Measurements from ENCODE around the gene PLAAT3.
"Not testable (repeated sequence)": the region's sequence is repeated elsewhere in the genome, so short reads cannot be mapped to it uniquely, and the experiment has no call there.

The PLAAT3 gene

DNA sequence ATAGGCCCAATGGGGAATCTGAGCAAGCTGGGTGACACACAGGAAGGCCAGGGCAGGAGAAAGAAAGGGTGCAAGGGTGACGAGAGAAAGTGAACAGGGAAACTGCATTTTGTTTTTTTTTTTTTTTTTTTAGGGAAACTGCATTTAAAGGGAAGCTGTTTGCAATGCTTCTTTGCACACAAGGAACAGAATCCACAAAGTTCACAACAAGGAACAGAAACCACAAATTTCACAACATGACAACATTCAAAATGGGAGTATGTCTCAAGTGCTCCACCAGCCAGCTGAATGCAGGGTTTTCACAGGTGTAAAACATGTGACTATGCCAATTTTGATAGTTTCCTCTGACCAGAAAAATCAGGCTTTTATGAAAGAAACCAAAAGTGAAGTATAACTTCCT, 6.8 kb upstream of the PLAAT3 start:
- peaks cover 3% of the 10 kb centered on the region for H3K36me3 Mint-ChIP-seq (ENCODE audit: insufficient read depth)
- DNase-seq (ENCODE audit: low spot score in 2 of 2): no peak
- H3K27ac Mint-ChIP-seq (ENCODE audit: low read depth): peak overlapping the region; percentile 68
- H3K9me3 Mint-ChIP-seq: no peaks in the 10 kb centered on the region
- H3K4me1 Mint-ChIP-seq: peaks cover 10% of the 10 kb centered on the region
- no peaks in the 10 kb centered on the region for H3K27me3 Mint-ChIP-seq
- peak; percentile 46 for ATAC-seq (replicated peaks; ENCODE audit: extremely low read depth, poor library complexity, severe bottlenecking)
- H3K4me3 Mint-ChIP-seq: no peak overlapping the region

DNA sequence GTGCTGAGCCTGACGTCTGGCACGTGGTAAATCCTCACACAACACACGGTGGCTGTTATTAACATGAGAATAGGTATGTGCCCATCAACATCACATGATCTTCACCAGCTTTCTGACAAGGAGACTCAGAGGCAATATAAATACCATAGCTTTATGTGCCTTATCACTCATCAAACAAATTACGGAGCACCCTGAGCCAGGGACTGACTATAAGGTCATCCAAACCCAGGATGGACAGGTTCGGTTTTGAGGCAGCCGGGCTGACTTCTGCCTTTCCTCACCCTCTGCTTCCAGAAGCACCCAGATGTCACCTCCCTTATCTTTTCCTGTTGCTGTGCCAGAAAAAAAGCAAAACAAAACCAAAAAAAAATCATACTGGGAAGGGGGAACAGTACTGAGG, 5.7 kb upstream of the PLAAT3 start:
- no peak for ATAC-seq (replicated peaks; ENCODE audit: extremely low read depth, poor library complexity, severe bottlenecking)
- H3K27ac Mint-ChIP-seq (ENCODE audit: low read depth): no peak overlapping the region
- H3K9me3 Mint-ChIP-seq: no peaks in the 10 kb centered on the region

DNA sequence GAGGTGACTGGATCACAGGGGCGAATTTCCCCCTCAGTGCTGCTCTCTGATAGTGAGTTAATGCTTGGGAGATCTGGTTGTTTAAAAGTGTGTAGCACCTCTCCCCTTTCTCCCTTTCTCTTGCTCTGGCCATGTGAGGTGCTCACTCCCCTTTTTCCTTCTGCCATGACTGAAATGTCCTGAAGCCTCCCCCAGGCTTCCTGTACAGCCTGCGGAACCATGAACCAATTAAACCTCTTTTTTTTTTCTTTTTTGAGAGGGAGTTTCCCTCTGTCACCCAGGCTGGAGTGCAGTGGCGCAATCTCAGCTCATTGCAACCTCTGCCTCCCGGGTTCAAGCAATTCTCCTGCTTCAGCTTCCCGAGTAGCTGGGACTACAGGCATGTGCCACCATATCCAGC, 3.5 kb upstream of the PLAAT3 start:
- H3K36me3 Mint-ChIP-seq (ENCODE audit: insufficient read depth); H3K4me3 Mint-ChIP-seq; DNase-seq (ENCODE audit: low spot score in 2 of 2); H3K27me3 Mint-ChIP-seq; H3K9me3 Mint-ChIP-seq; H3K27ac Mint-ChIP-seq (ENCODE audit: low read depth); ATAC-seq (replicated peaks; ENCODE audit: extremely low read depth, poor library complexity, severe bottlenecking): not testable (repeated sequence)
- H3K4me1 Mint-ChIP-seq: peaks cover 20% of the 10 kb centered on the region

More for the DNA sequence above, 5.7 kb upstream of the PLAAT3 start:
- H3K4me3 Mint-ChIP-seq: no peak overlapping the region
- H3K36me3 Mint-ChIP-seq (ENCODE audit: insufficient read depth): peaks cover 1% of the 10 kb centered on the region
- peaks cover 10% of the 10 kb centered on the region for H3K4me1 Mint-ChIP-seq
- no peak for DNase-seq (ENCODE audit: low spot score in 2 of 2)
- H3K27me3 Mint-ChIP-seq: no peaks in the 10 kb centered on the region

DNA sequence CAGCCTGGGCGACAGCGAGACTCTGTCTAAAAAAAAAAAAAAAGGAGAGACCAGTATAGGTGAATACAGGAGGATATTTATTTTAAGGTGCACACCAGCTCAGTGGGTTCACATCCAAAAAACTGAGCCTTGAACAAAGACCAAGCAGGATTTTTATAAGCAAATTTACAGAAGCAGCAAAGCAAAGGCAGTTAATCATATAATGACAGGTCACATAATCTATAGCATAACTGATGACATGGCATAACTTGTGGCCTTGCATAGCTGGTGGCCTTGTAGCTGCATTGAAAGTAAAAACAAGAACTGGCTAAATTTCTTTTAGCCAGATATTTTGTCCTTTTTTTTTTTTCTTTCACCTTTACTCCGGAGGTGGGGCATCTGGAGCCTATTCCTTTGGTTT, 2.7 kb upstream of the PLAAT3 start:
- ATAC-seq (replicated peaks; ENCODE audit: extremely low read depth, poor library complexity, severe bottlenecking) (no peak), DNase-seq (ENCODE audit: low spot score in 2 of 2) (no peak)
- Mint-ChIP-seq H3K27me3 (no peaks in the 10 kb centered on the region), H3K36me3 (ENCODE audit: insufficient read depth) (peaks cover 7% of the 10 kb centered on the region), H3K27ac (ENCODE audit: low read depth) (peak overlapping the region; percentile 51), H3K4me1 (peaks cover 22% of the 10 kb centered on the region), H3K9me3 (no peaks in the 10 kb centered on the region), H3K4me3 (no peak overlapping the region)

DNA sequence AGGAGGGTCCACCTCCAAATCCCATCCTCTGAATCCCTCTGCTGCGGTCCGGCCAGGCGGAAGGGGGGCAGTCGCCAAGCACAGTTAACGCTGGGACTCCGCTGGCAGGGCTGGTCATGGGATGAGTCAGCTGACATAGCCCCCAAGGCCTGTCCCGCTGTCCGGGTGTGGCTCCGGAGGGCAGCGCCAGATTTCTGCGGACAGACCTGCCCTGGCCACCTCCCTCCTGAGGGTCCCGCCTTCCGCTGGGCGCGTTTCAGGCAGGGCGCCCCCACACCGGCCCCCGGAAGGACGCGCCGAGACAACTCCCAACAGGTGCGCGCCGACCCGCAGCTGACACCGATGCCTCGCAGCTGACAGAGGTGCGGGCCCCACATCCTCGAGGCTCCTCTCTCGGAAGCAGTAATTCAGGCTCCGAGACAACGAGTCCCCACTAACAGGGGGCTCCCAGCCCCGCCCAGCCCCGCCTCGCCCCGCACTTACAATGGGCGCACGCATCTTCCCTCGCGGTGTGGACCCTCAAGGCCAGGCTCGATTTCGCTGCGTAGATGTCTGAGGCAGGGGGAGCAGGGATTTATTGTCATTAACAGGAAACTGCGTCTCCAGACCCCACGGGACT, 607 bp downstream of the PLAAT3 start:
- H3K4me3 Mint-ChIP-seq: peak overlapping the region; percentile 90
- peak; percentile 36 to 56 for DNase-seq (ENCODE audit: low spot score in 2 of 2)
- peak overlapping the region; percentile 94 for H3K27ac Mint-ChIP-seq (ENCODE audit: low read depth)
- no peaks in the 10 kb centered on the region for H3K27me3 Mint-ChIP-seq
- H3K4me1 Mint-ChIP-seq: peaks cover 34% of the 10 kb centered on the region
- H3K9me3 Mint-ChIP-seq: no peaks in the 10 kb centered on the region
- peak; percentile 83 for ATAC-seq (replicated peaks; ENCODE audit: extremely low read depth, poor library complexity, severe bottlenecking)
- H3K36me3 Mint-ChIP-seq (ENCODE audit: insufficient read depth): peaks cover 7% of the 10 kb centered on the region

DNA sequence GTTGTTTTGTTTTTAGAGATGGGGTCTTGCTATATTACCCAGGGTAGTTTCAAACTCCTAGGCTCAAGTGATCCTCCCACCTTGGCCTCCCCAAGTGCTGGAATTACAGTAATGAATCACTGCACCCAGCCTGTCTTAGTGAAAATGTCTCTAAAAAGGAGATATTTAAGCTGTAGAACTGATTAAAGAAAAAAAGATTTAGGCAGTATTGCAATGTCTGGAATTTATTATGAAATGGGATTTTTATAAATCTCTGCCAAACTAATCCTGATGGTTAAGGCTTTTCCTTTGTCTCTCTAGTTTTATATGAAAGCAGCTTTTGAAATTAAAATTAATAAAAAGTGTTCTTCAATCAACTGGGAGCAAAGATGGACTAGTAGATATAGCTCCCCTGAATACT, 2.1 kb downstream of the PLAAT3 start:
- H3K27me3 Mint-ChIP-seq: no peaks in the 10 kb centered on the region
- peaks cover 7% of the 10 kb centered on the region for H3K36me3 Mint-ChIP-seq (ENCODE audit: insufficient read depth)
- peaks cover 34% of the 10 kb centered on the region for H3K4me1 Mint-ChIP-seq
- no peaks in the 10 kb centered on the region for H3K9me3 Mint-ChIP-seq
- DNase-seq (ENCODE audit: low spot score in 2 of 2) (no peak), ATAC-seq (replicated peaks; ENCODE audit: extremely low read depth, poor library complexity, severe bottlenecking) (no peak)
- H3K27ac Mint-ChIP-seq (ENCODE audit: low read depth): no peak overlapping the region
- no peak overlapping the region for H3K4me3 Mint-ChIP-seq

DNA sequence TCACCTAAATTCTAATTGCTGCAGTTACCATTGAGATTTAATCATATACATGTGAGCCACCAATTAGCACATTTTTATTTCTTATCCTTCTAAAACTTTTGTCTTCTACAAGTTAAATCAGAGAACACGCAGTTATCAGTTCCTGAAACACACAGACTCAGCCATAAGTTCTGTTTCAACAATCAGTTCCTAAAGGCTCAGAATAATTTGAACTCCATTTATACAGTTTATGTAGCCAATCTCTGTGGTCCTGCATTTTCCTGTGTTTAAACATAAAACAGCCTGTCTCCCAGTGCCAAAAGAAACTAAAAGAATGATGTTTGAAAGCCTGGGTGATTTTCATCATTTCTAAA, 2.9 kb downstream of the PLAAT3 start:
- ATAC-seq (replicated peaks; ENCODE audit: extremely low read depth, poor library complexity, severe bottlenecking): no peak
- Mint-ChIP-seq H3K4me3 (no peak overlapping the region), H3K27ac (ENCODE audit: low read depth) (peak overlapping the region; percentile 83), H3K4me1 (peaks cover 40% of the 10 kb centered on the region), H3K36me3 (ENCODE audit: insufficient read depth) (peaks cover 7% of the 10 kb centered on the region), H3K27me3 (no peaks in the 10 kb centered on the region), H3K9me3 (no peaks in the 10 kb centered on the region)
- DNase-seq (ENCODE audit: low spot score in 2 of 2): no peak

DNA sequence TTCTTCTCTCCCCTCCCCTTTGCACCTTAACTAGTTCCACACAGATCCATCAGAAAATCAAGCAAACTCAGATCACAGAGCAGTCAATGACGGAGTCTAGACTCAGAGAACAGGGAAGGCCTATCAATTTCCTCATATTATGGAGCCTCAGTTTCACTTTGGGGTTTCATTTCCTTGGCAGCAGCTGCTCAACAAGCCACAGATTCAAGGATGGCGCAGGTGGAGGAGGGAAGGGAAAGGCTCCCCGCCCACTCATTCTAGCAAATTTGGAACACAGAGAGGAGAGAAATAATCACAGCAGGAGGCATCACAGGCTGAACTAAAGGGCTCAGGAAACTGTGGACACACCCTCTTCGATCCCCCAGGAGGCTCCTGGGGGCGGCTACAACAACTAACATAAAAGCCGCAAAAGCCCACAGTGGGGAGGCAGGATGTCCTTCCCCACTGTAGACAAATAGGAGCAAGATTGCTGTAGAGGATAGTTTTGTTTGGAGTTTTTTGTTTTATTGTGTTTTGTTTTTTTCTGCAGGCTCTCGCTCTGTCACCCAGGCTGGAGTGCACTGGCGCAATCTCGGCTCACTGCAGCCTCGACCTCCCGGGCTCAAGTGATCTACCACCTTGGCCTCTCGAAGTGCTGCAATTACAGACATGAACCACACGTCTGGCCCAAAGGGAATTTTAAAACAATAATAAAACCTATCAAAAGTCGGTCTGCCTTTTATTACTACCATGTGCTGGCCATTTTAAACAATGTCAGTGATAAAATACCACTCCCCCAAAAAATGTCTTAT, 3.4 kb downstream of the PLAAT3 start:
- H3K27me3 Mint-ChIP-seq: no peaks in the 10 kb centered on the region
- ATAC-seq (replicated peaks; ENCODE audit: extremely low read depth, poor library complexity, severe bottlenecking): no peak
- H3K4me3 Mint-ChIP-seq: no peak overlapping the region
- peaks cover 44% of the 10 kb centered on the region for H3K4me1 Mint-ChIP-seq
- no peak for DNase-seq (ENCODE audit: low spot score in 2 of 2)
- H3K9me3 Mint-ChIP-seq: no peaks in the 10 kb centered on the region
- peaks cover 7% of the 10 kb centered on the region for H3K36me3 Mint-ChIP-seq (ENCODE audit: insufficient read depth)
- peak overlapping the region; percentile 83 for H3K27ac Mint-ChIP-seq (ENCODE audit: low read depth)

DNA sequence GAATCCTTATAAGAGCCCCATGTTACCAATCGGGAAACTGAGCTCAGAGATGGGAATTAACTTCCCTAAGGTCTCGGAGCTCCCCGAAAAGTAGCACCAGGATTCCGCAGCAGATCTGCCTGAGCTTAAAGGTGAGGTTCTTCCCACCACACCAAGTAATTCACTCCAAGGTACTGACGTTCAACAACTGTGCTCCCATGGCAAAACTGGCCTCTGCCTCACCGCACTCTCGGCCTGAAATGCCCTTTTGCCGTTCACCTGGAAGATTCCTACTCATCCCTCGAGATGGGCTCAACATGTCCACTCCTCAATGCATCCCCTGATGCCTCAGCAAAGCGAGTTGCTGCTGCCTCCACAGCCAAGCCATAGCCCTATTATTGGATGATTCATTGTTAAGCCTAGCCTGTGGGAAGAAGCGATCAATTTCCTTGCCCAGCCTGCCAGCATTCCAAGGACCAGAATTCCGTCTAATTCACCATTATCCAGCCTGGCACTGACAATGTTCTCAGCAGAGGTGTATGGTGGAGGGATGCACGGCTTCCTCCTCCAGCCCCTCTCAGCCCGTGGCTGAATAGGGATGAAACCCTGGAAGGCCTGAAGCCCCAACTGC, 4.2 kb downstream of the PLAAT3 start:
- Mint-ChIP-seq H3K9me3 (no peaks in the 10 kb centered on the region), H3K27me3 (no peaks in the 10 kb centered on the region), H3K27ac (ENCODE audit: low read depth) (peak overlapping the region; percentile 83), H3K4me3 (no peak overlapping the region), H3K36me3 (ENCODE audit: insufficient read depth) (peaks cover 7% of the 10 kb centered on the region), H3K4me1 (peaks cover 44% of the 10 kb centered on the region)
- no peak for DNase-seq (ENCODE audit: low spot score in 2 of 2)
- ATAC-seq (replicated peaks; ENCODE audit: extremely low read depth, poor library complexity, severe bottlenecking): no peak

DNA sequence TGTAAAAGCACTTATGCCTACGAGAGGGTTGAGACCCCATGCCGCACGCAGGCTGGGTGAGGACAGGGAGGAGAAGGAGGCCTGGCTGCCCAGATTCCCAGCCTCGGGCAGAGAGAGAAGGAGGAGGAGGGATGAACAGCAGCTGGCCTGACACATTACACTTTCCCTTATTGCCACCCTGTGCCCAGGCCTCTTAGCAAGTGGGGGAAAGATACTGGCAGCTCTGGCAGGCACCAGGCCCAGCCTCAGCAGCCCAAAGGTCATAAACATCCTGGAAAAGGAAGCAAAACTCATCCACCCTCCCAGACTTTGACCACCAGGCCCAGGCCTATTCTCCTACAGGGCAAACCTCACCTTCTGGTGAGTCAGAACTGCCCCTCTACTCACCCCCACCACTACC, 4.7 kb downstream of the PLAAT3 start:
- H3K4me1 Mint-ChIP-seq: peaks cover 44% of the 10 kb centered on the region
- H3K36me3 Mint-ChIP-seq (ENCODE audit: insufficient read depth): peaks cover 7% of the 10 kb centered on the region
- H3K27ac Mint-ChIP-seq (ENCODE audit: low read depth): peak overlapping the region; percentile 83
- no peak for DNase-seq (ENCODE audit: low spot score in 2 of 2)
- no peaks in the 10 kb centered on the region for H3K27me3 Mint-ChIP-seq
- no peak overlapping the region for H3K4me3 Mint-ChIP-seq
- H3K9me3 Mint-ChIP-seq: no peaks in the 10 kb centered on the region
- no peak for ATAC-seq (replicated peaks; ENCODE audit: extremely low read depth, poor library complexity, severe bottlenecking)

DNA sequence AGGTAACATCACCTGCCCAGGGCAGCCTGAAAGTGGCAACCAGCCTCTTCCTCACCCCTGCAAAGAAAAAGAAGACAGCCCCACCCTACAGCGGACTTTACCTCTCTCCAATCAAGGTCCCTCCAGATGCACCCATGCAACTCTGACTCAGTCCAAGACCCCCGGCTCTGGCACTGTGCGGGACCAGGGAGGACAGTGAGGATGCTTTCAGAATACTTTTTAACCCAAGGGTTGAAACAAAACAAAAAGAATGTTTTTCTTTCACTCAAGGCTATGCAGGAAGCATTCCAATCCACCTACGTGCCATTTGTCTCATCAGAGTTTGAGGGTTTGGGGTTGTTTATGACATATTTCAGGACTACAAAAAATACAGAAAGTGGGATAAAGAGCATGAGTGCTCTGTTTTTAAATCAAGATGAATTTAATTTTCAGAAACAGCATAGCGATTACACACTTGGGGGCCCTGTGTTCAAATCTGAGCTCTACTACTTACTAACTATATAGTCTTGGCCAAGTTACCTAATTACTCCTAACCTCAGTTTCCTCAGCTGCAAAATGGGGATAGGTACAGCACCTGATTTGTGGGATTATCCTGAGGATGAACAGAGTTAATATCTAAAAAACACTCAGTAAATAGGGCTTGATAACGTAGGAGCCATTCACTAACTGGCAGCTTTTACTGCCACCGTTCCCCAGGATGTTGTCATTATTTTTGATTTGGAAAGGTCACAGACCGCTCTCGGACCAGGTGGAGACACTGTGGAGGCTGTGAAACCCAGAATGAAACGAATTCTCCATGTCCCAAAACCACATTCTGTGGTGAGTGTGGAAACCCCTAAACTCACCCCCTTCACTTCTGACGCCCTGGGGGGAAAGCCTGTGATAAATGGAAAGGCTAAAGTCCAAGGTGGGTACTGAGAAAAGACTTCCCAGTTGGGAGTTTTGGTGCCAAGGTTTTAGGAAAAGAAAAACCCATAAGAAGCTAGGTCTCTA, 5.6 kb downstream of the PLAAT3 start:
- H3K27ac Mint-ChIP-seq (ENCODE audit: low read depth): peak overlapping the region; percentile 83
- peaks cover 39% of the 10 kb centered on the region for H3K4me1 Mint-ChIP-seq
- H3K36me3 Mint-ChIP-seq (ENCODE audit: insufficient read depth): peaks cover 3% of the 10 kb centered on the region
- no peak overlapping the region for H3K4me3 Mint-ChIP-seq
- no peak for DNase-seq (ENCODE audit: low spot score in 2 of 2)
- no peaks in the 10 kb centered on the region for H3K27me3 Mint-ChIP-seq
- H3K9me3 Mint-ChIP-seq: no peaks in the 10 kb centered on the region
- ATAC-seq (replicated peaks; ENCODE audit: extremely low read depth, poor library complexity, severe bottlenecking): no peak

DNA sequence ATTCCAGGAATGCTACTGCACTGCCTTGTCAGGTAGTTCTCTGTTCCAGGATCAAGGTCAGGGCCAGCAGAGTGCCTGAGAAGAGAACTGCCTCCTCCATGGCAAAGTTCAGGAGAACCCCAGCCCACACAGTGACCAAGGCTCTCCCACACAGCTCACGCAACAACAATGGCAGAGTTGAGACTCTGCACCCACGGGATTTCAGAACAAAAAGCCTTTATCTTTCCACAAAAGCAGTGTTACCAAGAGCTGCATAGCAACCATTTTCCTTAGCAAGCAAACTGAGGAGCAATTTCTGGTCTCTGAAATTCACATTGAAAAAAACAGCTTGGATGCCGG, 11.1 kb downstream of the PLAAT3 start:
- ATAC-seq (replicated peaks; ENCODE audit: extremely low read depth, poor library complexity, severe bottlenecking) (no peak), DNase-seq (ENCODE audit: low spot score in 2 of 2) (no peak)
- Mint-ChIP-seq H3K4me3 (no peak overlapping the region), H3K27ac (ENCODE audit: low read depth) (no peak overlapping the region), H3K27me3 (no peaks in the 10 kb centered on the region), H3K36me3 (ENCODE audit: insufficient read depth) (no peaks in the 10 kb centered on the region), H3K4me1 (peaks cover 9% of the 10 kb centered on the region), H3K9me3 (no peaks in the 10 kb centered on the region)
